K562 (cell line): ENCODE data around the gene SZT2. TPM values are rescaled to one million over a fixed set of nuclear protein-coding genes. Genes with fewer than 3 reads are reported as not detected.

Experiments
- ADNP ChIP-seq: fragments of 200-800 bp; sonication (Bioruptor generic); IDR thresholded peaks from 2 replicates; pipeline ENCODE4 v1.6.1; 2016; ENCODE audit warnings: missing genetic modification characterization, missing compliant biosample characterization
- CAMTA2 ChIP-seq: fragments of 250-450 bp; sonication (Bioruptor Pico); conservative IDR thresholded peaks from 2 replicates; pipeline ENCODE4 v1.5.1; 2022
- CBX3 ChIP-seq, 2 experiments: IDR thresholded peaks; 1 replicate in 1 of 2; 2 replicates in 1 of 2; pipeline ENCODE4 v1.6.1; 2012; ENCODE audit warnings: inconsistent platforms in 2 of 2, low read length in 2 of 2, borderline replicate concordance in 1 of 2, control low read depth in 1 of 2
- CHD1 ChIP-seq: fragments of 200-600 bp; sonication (generic); IDR thresholded peaks from one replicate; pipeline ENCODE4 v1.6.1; 2012; ENCODE audit warnings: mild to moderate bottlenecking, moderate library complexity, low read length, inconsistent platforms
- DACH1 ChIP-seq: fragments of 450-650 bp; IDR thresholded peaks from 2 replicates; pipeline ENCODE4 v1.6.1; 2018; ENCODE audit not compliant: partially characterized antibody
- DMBX1 ChIP-seq: fragments of 250-450 bp; sonication (Bioruptor Pico); IDR thresholded peaks from 2 replicates; pipeline ENCODE4 v1.8.0; 2022; ENCODE audit warnings: inconsistent platforms, mild to moderate bottlenecking, moderate library complexity, borderline replicate concordance
- ELF4 ChIP-seq: fragments of 450-650 bp; formaldehyde crosslinking; IDR thresholded peaks from 2 replicates; pipeline ENCODE4 v1.4.0; 2022; ENCODE audit warnings: missing genetic modification characterization
- EZH2 ChIP-seq: IDR thresholded peaks from 2 replicates; pipeline ENCODE4 v1.6.1; 2012; ENCODE audit warnings: low read depth, mild to moderate bottlenecking, inconsistent platforms, low read length, borderline replicate concordance
- HBP1 ChIP-seq: fragments of 450-650 bp; formaldehyde crosslinking; IDR thresholded peaks from 2 replicates; pipeline ENCODE4 v1.4.0; 2022; ENCODE audit warnings: missing genetic modification characterization
- HNRNPUL1 ChIP-seq: fragments of 200-400 bp; formaldehyde crosslinking; IDR thresholded peaks from 2 replicates; pipeline ENCODE4 v1.6.1; 2017; ENCODE audit warnings: low read length
- IRF1 ChIP-seq: sonication (generic); formaldehyde crosslinking; IDR thresholded peaks from 2 replicates; pipeline ENCODE4 v1.8.0; 2022; ENCODE audit warnings: missing genetic modification reagents, mild to moderate bottlenecking, borderline replicate concordance
- LEF1 ChIP-seq: fragments of 450-650 bp; IDR thresholded peaks from 2 replicates; pipeline ENCODE4 v1.6.1; 2016; ENCODE audit warnings: mild to moderate bottlenecking
- MAFK ChIP-seq: IDR thresholded peaks from 2 replicates; pipeline ENCODE4 v1.6.1; 2011; ENCODE audit warnings: low read length, improper control_type of control experiment
- MEF2A ChIP-seq: IDR thresholded peaks from 2 replicates; pipeline ENCODE4 v1.6.1; 2011; ENCODE audit warnings: low read depth, mild to moderate bottlenecking, low read length, moderate library complexity; ENCODE audit not compliant: control insufficient read depth
- NBN ChIP-seq: fragments of 450-650 bp; IDR thresholded peaks from 2 replicates; pipeline ENCODE4 v1.6.1; 2016; ENCODE audit warnings: low read depth, mild to moderate bottlenecking
- PHF20 ChIP-seq: fragments of 450-650 bp; IDR thresholded peaks from 2 replicates; pipeline ENCODE4 v1.6.1; 2018; ENCODE audit not compliant: partially characterized antibody
- PHF21A ChIP-seq: fragments of 450-650 bp; IDR thresholded peaks from 2 replicates; pipeline ENCODE4 v1.6.1; 2017; ENCODE audit warnings: low read depth, borderline replicate concordance
- RBBP5 ChIP-seq: fragments of 200-600 bp; sonication (generic); IDR thresholded peaks from 2 replicates; pipeline ENCODE4 v1.6.1; 2012; ENCODE audit warnings: borderline replicate concordance, mild to moderate bottlenecking, low read length, control low read depth, inconsistent platforms; ENCODE audit not compliant: insufficient read depth, poor library complexity, severe bottlenecking
- SIX5 ChIP-seq, 2 experiments: IDR thresholded peaks; 2 replicates each; pipeline ENCODE4 v1.6.1; 2011; ENCODE audit warnings: low read length in 2 of 2, borderline replicate concordance in 1 of 2, low read depth in 1 of 2, mild to moderate bottlenecking in 1 of 2, moderate library complexity in 1 of 2; ENCODE audit not compliant: insufficient read depth in 1 of 2
- SMARCE1 ChIP-seq: fragments of 450-650 bp; IDR thresholded peaks from 2 replicates; pipeline ENCODE4 v1.7.1; 2016; ENCODE audit warnings: mild to moderate bottlenecking
- SRF ChIP-seq, 2 experiments: fragments of 250-450, 450-650 bp in 1 of 2; sonication (Bioruptor Pico) in 1 of 2; sonication (generic) in 1 of 2; formaldehyde crosslinking; IDR thresholded peaks; 2 replicates each; pipeline versions ENCODE4 v1.5.0 to v1.5.1; 2020 to 2022; ENCODE audit warnings: mild to moderate bottlenecking in 1 of 2, missing genetic modification reagents in 1 of 2
- TCF3 ChIP-seq: sonication (generic); formaldehyde crosslinking; IDR thresholded peaks from 2 replicates; pipeline ENCODE4 v1.4.0; 2020; ENCODE audit warnings: mild to moderate bottlenecking, missing genetic modification reagents
- XRCC3 ChIP-seq: fragments of 450-650 bp; IDR thresholded peaks from 2 replicates; pipeline ENCODE4 v1.6.1; 2017; ENCODE audit warnings: mild to moderate bottlenecking, moderate library complexity
- ZC3H8 ChIP-seq: fragments of 450-650 bp; IDR thresholded peaks from 2 replicates; pipeline ENCODE4 v1.6.1; 2017
- ZNF140 ChIP-seq: fragments of 250-450 bp; sonication (Bioruptor Pico); IDR thresholded peaks from 2 replicates; pipeline ENCODE4 v1.8.0; 2021; ENCODE audit warnings: moderate library complexity, mild to moderate bottlenecking, inconsistent platforms
- ZNF395 ChIP-seq: fragments of 200-800 bp; sonication (Bioruptor generic); IDR thresholded peaks from 2 replicates; pipeline ENCODE4 v1.6.1; 2017; ENCODE audit warnings: missing genetic modification characterization, missing compliant biosample characterization
- ZNF764 ChIP-seq: fragments of 250-450 bp; sonication (Bioruptor Pico); IDR thresholded peaks from 2 replicates; pipeline ENCODE4 v1.4.0; 2020; ENCODE audit warnings: low read depth, mild to moderate bottlenecking, moderate library complexity
- ZNF830 ChIP-seq: fragments of 250-450 bp; sonication (Bioruptor Pico); IDR thresholded peaks from 2 replicates; pipeline ENCODE4 v1.5.0; 2021; ENCODE audit warnings: mild to moderate bottlenecking
- polyA plus RNA-seq, 8 experiments: library from polyadenylated mRNA; depleted of rRNA in 4 of 8; stranded (reverse) in 5 of 8; unstranded in 3 of 8; fragments of >200 nt; fragmentation: Nextera tagmentation in 2 of 8; fragmentation: Illumina TruSeq in 1 of 8; extraction: Ambion mirVana in 2 of 8; extraction: Trizol in 1 of 8; gene quantifications; 2 replicates each; pipeline versions ENCODE4 v1.2.1 to v1.2.3, GENCODE V29; 2011 to 2014; ENCODE audit warnings: inconsistent platforms in 1 of 8, missing spikeins in 1 of 8
- total RNA-seq, 7 experiments: library from RNA; depleted of rRNA in 6 of 7; stranded (reverse); fragments of >200 nt in 6 of 7; fragmentation: Illumina TruSeq in 2 of 7; extraction: Trizol in 2 of 7; gene quantifications; 2 replicates each; pipeline versions ENCODE4 v1.2.1 to v1.2.3, GENCODE V29; 2011 to 2021; ENCODE audit warnings: low replicate concordance in 1 of 7

The SZT2 gene
- total and polyA plus RNA-seq, 9 of the 15 experiments (the other 6 are each of a cell fraction or from before 2014, with no cell fraction given) = 0.88 to 31.0 (median 12.8) TPM

- TF ChIP-seq CAMTA2 (CRISPR knock-in tag) = no peak
- TF ChIP-seq NBN = peak; percentile 72; the same call in 1 of the 2 replicates
- no peak for TF ChIP-seq DMBX1
- no peak for TF ChIP-seq ZNF830 (CRISPR knock-in tag)
- TF ChIP-seq TCF3 (CRISPR knock-in tag) = peak; percentile 87
- TF ChIP-seq MAFK = peak; percentile 80
- no peak for TF ChIP-seq CHD1
- TF ChIP-seq IRF1 (CRISPR knock-in tag) = no peak
- TF ChIP-seq PHF21A = no peak
- TF ChIP-seq HBP1 (CRISPR knock-in tag) = 0 out of 2 replicates have a peak, but pooled peaks have one; percentile 4
- TF ChIP-seq ZNF140 (CRISPR knock-in tag) = no peak
- TF ChIP-seq EZH2 = no peak
- TF ChIP-seq MEF2A = no peak
- TF ChIP-seq ZC3H8 = no peak
- TF ChIP-seq LEF1 = no peak; the same call in 1 of the 2 replicates
- TF ChIP-seq SRF (CRISPR knock-in tag; IDR thresholded peaks at IDR 0.05) = no peak
- TF ChIP-seq SMARCE1 = peak; percentile 91; the same call in 1 of the 2 replicates
- TF ChIP-seq ADNP (tag) = peak; percentile 97
- TF ChIP-seq SIX5 (IDR thresholded peaks at IDR 0.05; ENCODE audit: borderline replicate concordance in 1 of 2, insufficient read depth in 1 of 2, low read depth in 1 of 2, low read length in 2 of 2) = no peak
- TF ChIP-seq CBX3 (IDR thresholded peaks at IDR 0.05; ENCODE audit: borderline replicate concordance in 1 of 2, low read length in 2 of 2) = no peak
- TF ChIP-seq ELF4 (CRISPR knock-in tag) = no peak
- TF ChIP-seq PHF20 = no peak
- no peak for TF ChIP-seq HNRNPUL1
- TF ChIP-seq ZNF395 = peak; percentile 41; the same call in 1 of the 2 replicates
- no peak for TF ChIP-seq RBBP5
- no peak for TF ChIP-seq DACH1
- TF ChIP-seq XRCC3 = no peak
- no peak for TF ChIP-seq ZNF764
These were observed 15.6 kb downstream of the SZT2 start (continued) for GRCh38 chr1:43405219-43405875.
